ENCODE results near the gene SUPV3L1. TPM values are rescaled to one million over a fixed set of nuclear protein-coding genes. Genes with fewer than 3 reads are reported as not detected.

SUPV3L1 gene
- total RNA-seq, 4 donors from 2014 or later = 23.4 to 53.7 (median 34.9) TPM

DNA sequence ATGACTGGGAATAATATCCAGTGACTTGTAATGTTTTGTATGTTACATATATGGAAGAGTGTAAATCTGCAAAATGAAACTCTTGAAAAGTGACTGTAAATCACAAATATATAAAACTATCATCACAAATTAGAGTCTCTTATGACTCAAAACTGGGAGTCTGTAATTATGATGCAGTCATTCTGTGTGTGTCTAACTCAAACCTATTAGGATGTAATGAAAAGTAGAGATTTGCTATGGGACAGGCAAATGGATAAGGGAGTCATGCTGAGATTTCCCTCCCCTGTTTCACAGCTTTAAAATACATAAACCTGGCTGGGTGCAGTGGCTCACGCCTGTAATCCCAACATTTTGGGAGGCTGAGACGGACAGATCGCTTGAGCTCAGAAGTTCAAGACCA lies 31.5 kb downstream of the SUPV3L1 start:
- DNase-seq (ENCODE audit: low spot score in 2 of 2) = no peak
- H3K36me3 ChIP-seq = peaks cover 0 to 34% (median 10%) of the 10 kb centered on the region in 3 donors
- H3K4me3 ChIP-seq = no peak overlapping the region
- H3K9me3 ChIP-seq = no peaks in the 10 kb centered on the region
- WGBS, 2 donors = 82 to 89% methylated on average over 3 of the region's 3 CpGs
- TF ChIP-seq POLR2A (IDR thresholded peaks at IDR 0.05) = no peak
- TF ChIP-seq, protein P1, sequence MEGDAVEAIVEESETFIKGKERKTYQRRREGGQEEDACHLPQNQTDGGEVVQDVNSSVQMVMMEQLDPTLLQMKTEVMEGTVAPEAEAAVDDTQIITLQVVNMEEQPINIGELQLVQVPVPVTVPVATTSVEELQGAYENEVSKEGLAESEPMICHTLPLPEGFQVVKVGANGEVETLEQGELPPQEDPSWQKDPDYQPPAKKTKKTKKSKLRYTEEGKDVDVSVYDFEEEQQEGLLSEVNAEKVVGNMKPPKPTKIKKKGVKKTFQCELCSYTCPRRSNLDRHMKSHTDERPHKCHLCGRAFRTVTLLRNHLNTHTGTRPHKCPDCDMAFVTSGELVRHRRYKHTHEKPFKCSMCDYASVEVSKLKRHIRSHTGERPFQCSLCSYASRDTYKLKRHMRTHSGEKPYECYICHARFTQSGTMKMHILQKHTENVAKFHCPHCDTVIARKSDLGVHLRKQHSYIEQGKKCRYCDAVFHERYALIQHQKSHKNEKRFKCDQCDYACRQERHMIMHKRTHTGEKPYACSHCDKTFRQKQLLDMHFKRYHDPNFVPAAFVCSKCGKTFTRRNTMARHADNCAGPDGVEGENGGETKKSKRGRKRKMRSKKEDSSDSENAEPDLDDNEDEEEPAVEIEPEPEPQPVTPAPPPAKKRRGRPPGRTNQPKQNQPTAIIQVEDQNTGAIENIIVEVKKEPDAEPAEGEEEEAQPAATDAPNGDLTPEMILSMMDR (IDR thresholded peaks at IDR 0.05) = no peak
- no peak for TF ChIP-seq EP300 (IDR thresholded peaks at IDR 0.05)
- no peaks in the 10 kb centered on the region for H3K27me3 ChIP-seq
- no peaks in the 10 kb centered on the region for H3K4me1 ChIP-seq
- H3K27ac ChIP-seq = no peak overlapping the region

DNA sequence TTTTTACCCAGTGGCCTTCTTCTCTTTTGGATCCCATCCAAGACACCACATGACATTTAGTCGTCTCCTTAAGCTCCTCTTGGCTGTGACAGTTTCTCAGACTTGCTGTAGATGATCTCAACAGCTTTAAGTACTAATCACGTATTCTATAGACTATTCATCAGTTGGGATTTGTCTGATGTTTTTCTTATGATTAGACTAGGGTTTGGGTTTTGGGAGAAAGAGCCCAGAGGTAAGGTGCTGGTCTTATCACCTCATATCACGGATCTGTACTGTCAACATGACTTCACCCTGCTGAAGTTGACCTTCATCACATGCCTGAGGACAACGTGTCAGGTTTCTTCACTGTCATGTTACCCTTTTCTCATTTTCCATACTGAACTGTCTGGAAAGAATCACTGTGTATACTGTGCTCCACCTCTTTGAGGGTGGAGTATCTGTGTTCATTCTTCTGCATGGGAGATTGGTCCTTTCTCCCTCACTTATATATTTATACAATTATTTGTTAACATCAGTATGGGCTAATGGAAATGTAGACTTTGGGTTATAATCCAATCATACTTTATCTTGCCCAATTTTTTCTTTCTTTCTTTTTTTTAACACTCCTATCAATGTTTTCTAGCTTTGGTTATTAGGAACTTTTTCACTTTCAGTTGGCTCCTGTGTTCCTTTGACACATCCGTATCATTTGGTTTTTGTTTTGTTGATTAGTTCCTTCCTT lies 33.7 kb downstream of the SUPV3L1 start:
- no peak overlapping the region for H3K27ac ChIP-seq
- TF ChIP-seq EP300 (IDR thresholded peaks at IDR 0.05) (no peak), POLR2A (IDR thresholded peaks at IDR 0.05) (no peak)
- H3K9me3 ChIP-seq = no peaks in the 10 kb centered on the region
- 41 to 50% methylated on average over 5 of the region's 5 CpGs for WGBS, 2 donors
- no peaks in the 10 kb centered on the region for H3K4me1 ChIP-seq
- no peak overlapping the region for H3K4me3 ChIP-seq
- H3K36me3 ChIP-seq = peaks cover 0 to 12% (median 0%) of the 10 kb centered on the region in 3 donors
- DNase-seq (ENCODE audit: low spot score in 2 of 2) = no peak
- no peaks in the 10 kb centered on the region for H3K27me3 ChIP-seq

DNA sequence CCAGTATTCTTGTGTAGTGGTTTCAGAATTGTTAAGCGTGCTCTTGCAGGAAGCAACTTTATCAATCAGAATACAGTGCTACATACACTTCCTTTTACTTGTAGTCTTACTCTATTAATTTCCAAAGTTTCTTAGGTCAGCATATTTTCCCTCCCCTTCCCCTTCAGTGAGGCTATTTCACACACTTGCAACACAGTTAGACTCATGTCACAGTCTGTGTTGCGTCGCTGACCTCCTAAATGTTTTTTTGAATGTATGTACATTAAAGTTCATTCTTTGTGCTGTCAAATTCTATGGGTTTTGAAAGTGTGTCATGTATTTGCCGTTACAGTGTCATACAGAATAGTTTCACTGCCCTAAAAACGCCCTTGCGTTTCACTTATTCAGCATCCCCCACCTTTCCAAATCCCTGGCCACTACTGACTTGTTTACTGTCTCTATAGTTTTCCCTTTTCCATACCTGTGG lies 34.7 kb downstream of the SUPV3L1 start:
- no peak overlapping the region for H3K27ac ChIP-seq
- no peaks in the 10 kb centered on the region for H3K27me3 ChIP-seq
- H3K4me3 ChIP-seq = no peak overlapping the region
- H3K4me1 ChIP-seq = no peaks in the 10 kb centered on the region
- H3K9me3 ChIP-seq = no peaks in the 10 kb centered on the region
- H3K36me3 ChIP-seq = peaks cover 0 to 2% (median 0%) of the 10 kb centered on the region in 3 donors
- no peak for TF ChIP-seq POLR2A (IDR thresholded peaks at IDR 0.05)
- TF ChIP-seq, protein P1 (IDR thresholded peaks at IDR 0.05) = no peak
- TF ChIP-seq EP300 (IDR thresholded peaks at IDR 0.05) = no peak
- WGBS, 2 donors = 87 to 92% methylated on average over 6 of the region's 6 CpGs
- DNase-seq (ENCODE audit: low spot score in 2 of 2) = no peak

DNA sequence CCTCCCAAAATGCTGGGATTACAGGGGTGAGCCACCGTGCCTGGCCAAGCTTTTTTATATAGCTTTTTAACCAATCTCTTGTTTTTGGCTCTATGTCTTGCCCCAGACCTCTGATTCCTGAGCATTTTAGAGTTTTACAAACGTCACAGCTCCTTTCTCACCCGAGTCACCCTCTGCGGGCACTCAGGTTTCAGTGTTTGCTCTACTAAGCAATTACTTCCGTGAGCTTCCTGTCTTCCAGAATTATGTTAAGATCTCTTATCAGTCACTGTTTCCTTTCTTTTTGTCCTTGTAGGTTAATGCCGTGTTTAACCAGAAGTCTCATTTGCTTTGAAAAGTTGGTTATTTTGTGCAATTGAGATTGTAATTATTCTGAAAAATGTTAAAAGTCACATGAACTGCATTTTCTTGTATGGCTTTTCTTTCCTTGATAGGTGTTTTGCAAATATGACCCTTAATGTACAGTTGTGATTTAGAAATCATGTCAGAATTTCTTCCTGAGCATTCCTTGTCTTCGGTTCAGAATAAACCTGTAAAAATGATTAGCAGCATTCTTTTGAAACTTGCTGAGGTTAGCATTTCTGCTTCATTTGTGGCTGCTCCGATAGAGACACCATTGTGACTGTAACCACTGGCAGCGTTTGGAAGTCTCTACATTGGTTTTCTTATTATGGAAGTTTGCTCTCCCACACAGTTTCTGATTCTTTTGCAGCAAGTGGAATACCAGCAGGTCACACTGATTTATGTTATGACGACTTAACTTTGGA lies 35.6 kb downstream of the SUPV3L1 start:
- WGBS, 2 donors = 30 to 37% methylated on average over 10 of the region's 10 CpGs
- no peaks in the 10 kb centered on the region for H3K4me1 ChIP-seq
- no peaks in the 10 kb centered on the region for H3K9me3 ChIP-seq
- no peaks in the 10 kb centered on the region for H3K27me3 ChIP-seq
- H3K4me3 ChIP-seq = no peak overlapping the region
- no peak for DNase-seq (ENCODE audit: low spot score in 2 of 2)
- no peak overlapping the region for H3K27ac ChIP-seq
- H3K36me3 ChIP-seq = no peaks in the 10 kb centered on the region
- no peak for TF ChIP-seq EP300 (IDR thresholded peaks at IDR 0.05)
- no peak for TF ChIP-seq POLR2A (IDR thresholded peaks at IDR 0.05)
- TF ChIP-seq, protein P1 (IDR thresholded peaks at IDR 0.05) = no peak

DNA sequence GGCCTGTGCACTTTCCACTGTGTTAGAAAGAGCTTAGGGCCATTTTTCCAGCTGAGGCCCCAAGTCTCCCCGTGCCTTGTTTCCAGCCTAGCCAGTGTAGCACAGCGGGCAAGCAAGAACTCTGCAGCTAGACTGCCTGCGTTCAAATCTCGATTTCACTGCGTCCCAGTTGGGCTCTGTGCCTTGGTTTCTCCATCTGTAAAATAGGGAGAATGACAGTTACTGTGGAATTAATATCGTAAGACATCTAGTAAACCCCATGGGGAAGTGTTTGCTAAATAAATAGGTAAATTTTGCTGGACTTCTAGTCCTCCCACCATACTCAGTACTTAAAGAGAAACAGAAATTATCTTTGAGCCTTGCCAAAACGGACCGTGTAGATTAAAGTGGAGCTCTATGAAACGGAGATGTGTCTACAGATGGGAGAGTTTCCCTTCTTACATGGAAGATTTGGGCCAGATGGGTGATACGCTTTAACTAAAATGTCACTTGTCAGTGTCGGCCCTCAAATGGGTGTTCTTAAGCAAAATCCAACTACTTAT lies 36.6 kb downstream of the SUPV3L1 start:
- Histone ChIP-seq H3K9me3 (no peaks in the 10 kb centered on the region), H3K4me3 (no peak overlapping the region), H3K27ac (no peak overlapping the region), H3K27me3 (no peaks in the 10 kb centered on the region), H3K36me3 (no peaks in the 10 kb centered on the region), H3K4me1 (no peaks in the 10 kb centered on the region)
- DNase-seq (ENCODE audit: low spot score in 2 of 2) = no peak
- WGBS, 2 donors = 82 to 91% methylated on average over 11 of the region's 11 CpGs
- TF ChIP-seq EP300 (IDR thresholded peaks at IDR 0.05) (no peak), POLR2A (IDR thresholded peaks at IDR 0.05) (no peak)
- TF ChIP-seq, protein P1 (IDR thresholded peaks at IDR 0.05) = no peak

Measured in tibial nerve (tissue), 4 donors.